HEK293 (cell line): ENCODE measurements around the gene AKR1A1.

Source experiments
- AEBP2 ChIP-seq: fragments of 450-650 bp; formaldehyde crosslinking; IDR thresholded peaks from 2 replicates; pipeline ENCODE4 v1.5.1; 2016; ENCODE audit warnings: missing biosample characterization, missing genetic modification characterization, borderline replicate concordance
- EGR2 ChIP-seq: fragments of 450-650 bp; formaldehyde crosslinking; IDR thresholded peaks from 2 replicates; pipeline ENCODE4 v1.5.1; 2016; ENCODE audit warnings: low read depth, missing biosample characterization, missing genetic modification characterization
- IKZF3 ChIP-seq: fragments of 450-650 bp; IDR thresholded peaks from 2 replicates; pipeline ENCODE4 v1.5.0; 2018; ENCODE audit warnings: missing biosample characterization, mild to moderate bottlenecking, missing genetic modification characterization, moderate library complexity
- INSM2 ChIP-seq: fragments of 450-650 bp; formaldehyde crosslinking; IDR thresholded peaks from 2 replicates; pipeline ENCODE4 v1.5.1; 2016; ENCODE audit warnings: missing biosample characterization, missing genetic modification characterization
- KLF16 ChIP-seq: fragments of 450-650 bp; formaldehyde crosslinking; IDR thresholded peaks from 2 replicates; pipeline ENCODE4 v1.5.1; 2017; ENCODE audit warnings: missing biosample characterization, missing genetic modification characterization
- KLF7 ChIP-seq: fragments of 450-650 bp; formaldehyde crosslinking; IDR thresholded peaks from 2 replicates; pipeline ENCODE4 v1.5.1; 2016; ENCODE audit warnings: missing biosample characterization, missing genetic modification characterization, borderline replicate concordance
- KLF8 ChIP-seq: fragments of 450-650 bp; formaldehyde crosslinking; IDR thresholded peaks from 2 replicates; pipeline ENCODE4 v1.5.1; 2016; ENCODE audit warnings: missing biosample characterization, missing genetic modification characterization
- RBAK ChIP-seq: fragments of 450-650 bp; formaldehyde crosslinking; IDR thresholded peaks from 2 replicates; pipeline ENCODE4 v1.5.1; 2016; ENCODE audit warnings: missing biosample characterization, missing genetic modification characterization
- TRIM28 ChIP-seq: IDR thresholded peaks from 2 replicates; pipeline ENCODE4 v1.6.1; 2011; ENCODE audit warnings: low read length, control low read depth, borderline replicate concordance
- WT1 ChIP-seq: fragments of 450-650 bp; formaldehyde crosslinking; IDR thresholded peaks from 2 replicates; pipeline ENCODE4 v1.5.1; 2016; ENCODE audit warnings: missing biosample characterization, missing genetic modification characterization
- YY1 ChIP-seq: fragments of 450-650 bp; formaldehyde crosslinking; IDR thresholded peaks from 2 replicates; pipeline ENCODE4 v1.5.1; 2018; ENCODE audit warnings: missing biosample characterization, missing genetic modification characterization
- ZBTB20 ChIP-seq: fragments of 450-650 bp; formaldehyde crosslinking; IDR thresholded peaks from 2 replicates; pipeline ENCODE4 v1.5.1; 2016; ENCODE audit warnings: missing biosample characterization, missing genetic modification characterization
- ZNF112 ChIP-seq: fragments of 450-650 bp; formaldehyde crosslinking; IDR thresholded peaks from 2 replicates; pipeline ENCODE4 v1.5.0; 2017; ENCODE audit warnings: missing biosample characterization, missing genetic modification characterization
- ZNF146 ChIP-seq: fragments of 450-650 bp; formaldehyde crosslinking; IDR thresholded peaks from 2 replicates; pipeline ENCODE4 v1.5.1; 2016; ENCODE audit warnings: missing biosample characterization, missing genetic modification characterization
- ZNF157 ChIP-seq: fragments of 450-650 bp; formaldehyde crosslinking; IDR thresholded peaks from 2 replicates; pipeline ENCODE4 v1.5.1; 2016; ENCODE audit warnings: missing biosample characterization, missing genetic modification characterization
- ZNF169 ChIP-seq: fragments of 450-650 bp; formaldehyde crosslinking; IDR thresholded peaks from 2 replicates; pipeline ENCODE4 v1.5.1; 2016; ENCODE audit warnings: missing biosample characterization, missing genetic modification characterization
- ZNF184 ChIP-seq: fragments of 450-650 bp; IDR thresholded peaks from 2 replicates; pipeline ENCODE4 v1.5.1; 2018; ENCODE audit warnings: missing biosample characterization, mild to moderate bottlenecking, missing genetic modification characterization
- ZNF280C ChIP-seq: fragments of 450-650 bp; formaldehyde crosslinking; IDR thresholded peaks from 2 replicates; pipeline ENCODE4 v1.5.1; 2016; ENCODE audit warnings: missing biosample characterization, missing genetic modification characterization
- ZNF341 ChIP-seq: fragments of 450-650 bp; formaldehyde crosslinking; IDR thresholded peaks from 2 replicates; pipeline ENCODE4; 2016; ENCODE audit warnings: low read depth, missing biosample characterization, missing genetic modification characterization
- ZNF391 ChIP-seq: fragments of 450-650 bp; formaldehyde crosslinking; IDR thresholded peaks from 2 replicates; pipeline ENCODE4 v1.5.1; 2016; ENCODE audit warnings: low read depth, missing biosample characterization, missing genetic modification characterization, borderline replicate concordance
- ZNF544 ChIP-seq: fragments of 450-650 bp; formaldehyde crosslinking; IDR thresholded peaks from 2 replicates; pipeline ENCODE4 v1.5.0; 2017; ENCODE audit warnings: missing biosample characterization, missing genetic modification characterization
- ZNF548 ChIP-seq: fragments of 450-650 bp; formaldehyde crosslinking; IDR thresholded peaks from 2 replicates; pipeline ENCODE4 v1.5.1; 2016; ENCODE audit warnings: missing biosample characterization, missing genetic modification characterization
- ZNF580 ChIP-seq: fragments of 450-650 bp; formaldehyde crosslinking; IDR thresholded peaks from 2 replicates; pipeline ENCODE4 v1.5.1; 2016; ENCODE audit warnings: missing biosample characterization, missing genetic modification characterization
- ZNF610 ChIP-seq: fragments of 450-650 bp; formaldehyde crosslinking; IDR thresholded peaks from 2 replicates; pipeline ENCODE4 v1.5.1; 2016; ENCODE audit warnings: missing biosample characterization, missing genetic modification characterization, borderline replicate concordance
- ZNF639 ChIP-seq: fragments of 450-650 bp; formaldehyde crosslinking; IDR thresholded peaks from 2 replicates; pipeline ENCODE4 v1.5.1; 2016; ENCODE audit warnings: missing biosample characterization, missing genetic modification characterization
- ZNF670 ChIP-seq: fragments of 450-650 bp; formaldehyde crosslinking; IDR thresholded peaks from 2 replicates; pipeline ENCODE4 v1.5.1; 2016; ENCODE audit warnings: missing biosample characterization, missing genetic modification characterization, low read depth
- ZNF692 ChIP-seq: fragments of 450-650 bp; formaldehyde crosslinking; IDR thresholded peaks from 2 replicates; pipeline ENCODE4 v1.5.1; 2016; ENCODE audit warnings: missing biosample characterization, missing genetic modification characterization
- ZNF704 ChIP-seq: fragments of 450-650 bp; formaldehyde crosslinking; IDR thresholded peaks from 2 replicates; pipeline ENCODE4 v1.5.1; 2016; ENCODE audit warnings: missing biosample characterization, missing genetic modification characterization
- ZNF747 ChIP-seq: fragments of 450-650 bp; formaldehyde crosslinking; IDR thresholded peaks from 2 replicates; pipeline ENCODE4 v1.5.1; 2016; ENCODE audit warnings: missing biosample characterization, missing genetic modification characterization
- ZSCAN30 ChIP-seq: fragments of 450-650 bp; IDR thresholded peaks from 2 replicates; pipeline ENCODE4 v1.5.1; 2018; ENCODE audit warnings: missing biosample characterization, mild to moderate bottlenecking, missing genetic modification characterization, moderate library complexity

The AKR1A1 gene

GRCh38 chr1:45584351-45585109, 33.9 kb downstream of the AKR1A1 start (continued):
- no peak for TF ChIP-seq ZNF747 (tag by site-specific recombination)
- 0 out of 2 replicates have a peak, but pooled peaks have one; percentile 2 for TF ChIP-seq WT1 (tag by site-specific recombination)
- TF ChIP-seq ZNF639 (tag by site-specific recombination): no peak
- TF ChIP-seq ZNF184 (tag by site-specific recombination): no peak
- no peak for TF ChIP-seq ZNF157 (tag by site-specific recombination)
- TF ChIP-seq ZNF391 (tag by site-specific recombination): no peak
- no peak for TF ChIP-seq ZNF544 (tag by site-specific recombination)
- peak; percentile 37 for TF ChIP-seq YY1 (tag by site-specific recombination)
- TF ChIP-seq ZNF146 (tag by site-specific recombination): no peak
- TF ChIP-seq RBAK (tag by site-specific recombination): no peak
- TF ChIP-seq ZNF341 (tag by site-specific recombination): no peak; the same call in 1 of the 2 replicates
- no peak for TF ChIP-seq ZNF670 (tag by site-specific recombination)
- no peak for TF ChIP-seq KLF8 (tag by site-specific recombination)
- peak; percentile 17; the same call in 1 of the 2 replicates for TF ChIP-seq ZSCAN30 (tag by site-specific recombination)
- TF ChIP-seq ZBTB20: peak; percentile 85; the same call in 1 of the 2 replicates
- peak; percentile 93 for TF ChIP-seq IKZF3 (tag by site-specific recombination)
- peak; percentile 67 for TF ChIP-seq KLF16 (tag by site-specific recombination)
- no peak for TF ChIP-seq ZNF280C (tag by site-specific recombination)
- no peak; the same call in 1 of the 2 replicates for TF ChIP-seq KLF7 (tag by site-specific recombination)
- 0 out of 2 replicates have a peak, but pooled peaks have one; percentile 21 for TF ChIP-seq INSM2 (tag by site-specific recombination)
- TF ChIP-seq ZNF704 (tag by site-specific recombination): 0 out of 2 replicates have a peak, but pooled peaks have one; percentile 10
- no peak for TF ChIP-seq ZNF112 (tag by site-specific recombination)
- TF ChIP-seq TRIM28: no peak
- no peak for TF ChIP-seq ZNF610 (tag by site-specific recombination)
- no peak for TF ChIP-seq ZNF169 (tag by site-specific recombination)
- TF ChIP-seq ZNF580 (tag by site-specific recombination): no peak
- TF ChIP-seq ZNF548 (tag by site-specific recombination): no peak
- 0 out of 2 replicates have a peak, but pooled peaks have one; percentile 9 for TF ChIP-seq ZNF692 (tag by site-specific recombination)
- no peak for TF ChIP-seq AEBP2 (tag by site-specific recombination)
- peak; percentile 40; the same call in 1 of the 2 replicates for TF ChIP-seq EGR2
